GM23338 (cell line): ENCODE data around the gene LRMDA. TPM values are rescaled to one million over a fixed set of nuclear protein-coding genes. Genes with fewer than 3 reads are reported as not detected.

Source experiments
- ATAC-seq: fragments of 200-7000 bp; cut with Tn5 transposase; 3 replicates; pipeline ENCODE4 v1.9.1; 2020
- DNase-seq: peaks from one replicate; pipeline ENCODE4 v3.0.0-alpha.2; 2015; ENCODE audit warnings: low spot score
- H2AFZ ChIP-seq: fragments of 200-600 bp; sonication (generic); 2 replicates; pipeline ENCODE4 v1.8.0; 2016; ENCODE audit warnings: antibody characterized with exemption, mild to moderate bottlenecking, moderate library complexity
- H3F3A ChIP-seq: fragments of 200-600 bp; sonication (generic); replicated peaks from 2 replicates; pipeline ENCODE4 v1.8.0; 2017; ENCODE audit warnings: antibody characterized with exemption, mixed run types, low read depth
- H3K27ac ChIP-seq: fragments of 200-600 bp; sonication (generic); 2 replicates; pipeline ENCODE4 v1.6.1; 2016; ENCODE audit warnings: low read depth
- H3K27me3 ChIP-seq: fragments of 200-600 bp; sonication (generic); 2 replicates; pipeline ENCODE4 v1.8.0; 2016; ENCODE audit warnings: mild to moderate bottlenecking, mixed run types, moderate library complexity; ENCODE audit not compliant: insufficient read depth
- H3K36me3 ChIP-seq: fragments of 200-600 bp; sonication (generic); 2 replicates; pipeline ENCODE4 v1.8.0; 2016; ENCODE audit warnings: mild to moderate bottlenecking; ENCODE audit not compliant: insufficient read depth
- H3K4me1 ChIP-seq: fragments of 200-600 bp; sonication (generic); 2 replicates; pipeline ENCODE4 v1.8.0; 2016; ENCODE audit warnings: mild to moderate bottlenecking, moderate library complexity; ENCODE audit not compliant: insufficient read depth
- H3K4me2 ChIP-seq: fragments of 200-600 bp; sonication (generic); 2 replicates; pipeline ENCODE4 v1.7.1; 2017; ENCODE audit warnings: mixed run types
- H3K4me3 ChIP-seq: fragments of 200-600 bp; sonication (generic); 2 replicates; pipeline ENCODE4 v1.6.1; 2016; ENCODE audit warnings: mixed run types
- H3K79me2 ChIP-seq: fragments of 200-600 bp; sonication (generic); replicated peaks from 2 replicates; pipeline ENCODE4 v1.8.0; 2017; ENCODE audit warnings: mild to moderate bottlenecking; ENCODE audit not compliant: insufficient read depth
- H3K9me2 ChIP-seq: fragments of 200-600 bp; sonication (generic); 2 replicates; pipeline ENCODE4 v1.8.0; 2017; ENCODE audit not compliant: insufficient read depth
- H4K20me1 ChIP-seq: fragments of 200-600 bp; sonication (generic); replicated peaks from 2 replicates; pipeline ENCODE4 v1.8.0; 2017; ENCODE audit warnings: mild to moderate bottlenecking; ENCODE audit not compliant: insufficient read depth
- H3K27ac Mint-ChIP-seq: 2 replicates; pipeline ENCODE4 v1.8.0; 2020; ENCODE audit warnings: inconsistent platforms, mild to moderate bottlenecking, moderate library complexity, mixed read lengths
- H3K27me3 Mint-ChIP-seq: 3 replicates; pipeline ENCODE4 v1.8.0; 2022; ENCODE audit warnings: low read depth, mild to moderate bottlenecking, moderate library complexity, mixed read lengths, inconsistent platforms; ENCODE audit not compliant: insufficient read depth, poor library complexity
- H3K36me3 Mint-ChIP-seq: 3 replicates; pipeline ENCODE4 v1.8.0; 2021; ENCODE audit warnings: low read depth, mild to moderate bottlenecking, inconsistent platforms, moderate library complexity, mixed read lengths
- H3K4me1 Mint-ChIP-seq: 3 replicates; pipeline ENCODE4 v1.8.0; 2020; ENCODE audit warnings: mild to moderate bottlenecking, inconsistent platforms, mixed read lengths
- H3K4me3 Mint-ChIP-seq: 3 replicates; pipeline ENCODE4 v1.8.0; 2021; ENCODE audit warnings: moderate library complexity, mild to moderate bottlenecking, inconsistent platforms, mixed read lengths
- H3K9me3 Mint-ChIP-seq: 3 replicates; pipeline ENCODE4 v1.8.0; 2020; ENCODE audit warnings: moderate library complexity, mild to moderate bottlenecking, inconsistent platforms, mixed read lengths
- CREB1 ChIP-seq: fragments of 250-450 bp; sonication (Bioruptor Pico); IDR thresholded peaks from 2 replicates; pipeline ENCODE4 v1.5.0; 2020; ENCODE audit warnings: low read depth, mild to moderate bottlenecking, moderate library complexity
- CTCF ChIP-seq, 2 experiments: fragments of 200-600 bp in 1 of 2; sonication (generic) in 1 of 2; conservative IDR thresholded peaks; 2 replicates each; pipeline versions ENCODE4 v1.5.1 to v1.6.1; 2016 to 2017; ENCODE audit warnings: antibody characterized with exemption in 2 of 2, low read depth in 2 of 2, mild to moderate bottlenecking in 2 of 2, moderate library complexity in 1 of 2
- ETS1 ChIP-seq: IDR thresholded peaks from 2 replicates; pipeline ENCODE4 v1.6.1; 2016; ENCODE audit warnings: antibody characterized with exemption
- EZH2 ChIP-seq: fragments of 200-600 bp; sonication (generic); IDR thresholded peaks from one replicate; pipeline ENCODE4 v1.8.0; 2017; ENCODE audit warnings: antibody characterized with exemption, mild to moderate bottlenecking, low read depth; ENCODE audit not compliant: unreplicated experiment
- EZH2phosphoT487 ChIP-seq: fragments of 200-600 bp; sonication (generic); IDR thresholded peaks from one replicate; pipeline ENCODE4 v1.8.1; 2018; ENCODE audit warnings: antibody characterized with exemption; ENCODE audit not compliant: unreplicated experiment
- JUNB ChIP-seq: IDR thresholded peaks from one replicate; pipeline ENCODE4 v1.6.1; 2016; ENCODE audit warnings: antibody characterized with exemption; ENCODE audit not compliant: unreplicated experiment
- NANOG ChIP-seq: IDR thresholded peaks from 2 replicates; pipeline ENCODE4 v1.6.1; 2016; ENCODE audit warnings: antibody characterized with exemption, borderline replicate concordance
- POLR2AphosphoS5 ChIP-seq: IDR thresholded peaks from 2 replicates; pipeline ENCODE4 v1.6.1; 2016; ENCODE audit warnings: antibody characterized with exemption, low read depth
- REST ChIP-seq: IDR thresholded peaks from one replicate; pipeline ENCODE4 v1.6.1; 2018; ENCODE audit warnings: antibody characterized with exemption; ENCODE audit not compliant: unreplicated experiment
- STAT1 ChIP-seq: IDR thresholded peaks from one replicate; pipeline ENCODE4 v1.6.1; 2016; ENCODE audit warnings: antibody characterized with exemption; ENCODE audit not compliant: unreplicated experiment
- ZNF114 ChIP-seq: fragments of 250-450 bp; sonication (Bioruptor Pico); IDR thresholded peaks from 2 replicates; pipeline ENCODE4 v1.5.0; 2020; ENCODE audit warnings: mild to moderate bottlenecking, moderate library complexity
- ZNF331 ChIP-seq: fragments of 250-450 bp; sonication (Bioruptor Pico); IDR thresholded peaks from 2 replicates; pipeline ENCODE4 v1.5.0; 2020; ENCODE audit warnings: low read depth, mild to moderate bottlenecking, moderate library complexity
- ZNF462 ChIP-seq: fragments of 250-450 bp; sonication (Bioruptor Pico); IDR thresholded peaks from 2 replicates; pipeline ENCODE4 v1.5.0; 2020; ENCODE audit warnings: mild to moderate bottlenecking, moderate library complexity
- polyA plus RNA-seq: library from polyadenylated mRNA; unstranded; fragments of >200 nt; fragmentation: Nextera tagmentation; extraction: Ambion mirVana; gene quantifications from 2 replicates; pipeline ENCODE4 v1.2.1, GENCODE V29; 2016
- total RNA-seq: library from RNA; depleted of rRNA; stranded (reverse); fragments of >200 nt; shearing (Covaris generic); gene quantifications from 2 replicates; pipeline ENCODE4 v1.2.3, GENCODE V29; 2014

LRMDA gene
- total and polyA plus RNA-seq, 2 experiments from 2014 or later, result 0.90 to 1.8 TPM

- Histone ChIP-seq H3K36me3 (no peaks in the 10 kb centered on the region), H3K4me1 (no peaks in the 10 kb centered on the region), H3K4me2 (no peak overlapping the region), H3K4me3 (no peak overlapping the region), H4K20me1 (no peaks in the 10 kb centered on the region), H3F3A (no peaks in the 10 kb centered on the region), H3K27me3 (no peaks in the 10 kb centered on the region), H3K79me2 (no peaks in the 10 kb centered on the region), H3K27ac (no peak overlapping the region), H2AFZ (peak overlapping the region; percentile 48; the same call in 1 of the 2 replicates), H3K9me2 (0 out of 2 replicates have a peak, but pooled peaks cover 3% of the 10 kb centered on the region)
- H3K27ac Mint-ChIP-seq, result no peak overlapping the region
- no peaks in the 10 kb centered on the region for H3K9me3 Mint-ChIP-seq
- DNase-seq (no peak), ATAC-seq (no peak)
- H3K36me3 Mint-ChIP-seq, result no peaks in the 10 kb centered on the region
- TF ChIP-seq ZNF462 (CRISPR knock-in tag), result no peak
- TF ChIP-seq ZNF114 (CRISPR knock-in tag), result no peak
- TF ChIP-seq ZNF331, result no peak
- TF ChIP-seq CTCF (conservative IDR thresholded peaks at IDR 0.05; ENCODE audit: low read depth in 2 of 2), result no peak
- TF ChIP-seq CREB1 (CRISPR knock-in tag), result no peak
- TF ChIP-seq POLR2AphosphoS5, result no peak
- no peak for TF ChIP-seq EZH2phosphoT487
- TF ChIP-seq EZH2, result no peak
- TF ChIP-seq ETS1, result no peak
- no peak for TF ChIP-seq NANOG
- TF ChIP-seq STAT1, result no peak
- TF ChIP-seq JUNB, result no peak
- TF ChIP-seq REST, result no peak
- no peaks in the 10 kb centered on the region for H3K27me3 Mint-ChIP-seq
- H3K4me1 Mint-ChIP-seq, result no peaks in the 10 kb centered on the region
- no peak overlapping the region for H3K4me3 Mint-ChIP-seq
Observed at GRCh38 chr10:76324283-76324682, 892.9 kb downstream of the LRMDA start.
